GM12878 (cell line): ENCODE results near the gene IRX6. TPM values are rescaled to one million over a fixed set of nuclear protein-coding genes. Genes with fewer than 3 reads are reported as not detected.

Experiments
- ATAC-seq: fragments of 200-7000 bp; cut with Tn5 transposase; 3 replicates; pipeline ENCODE4 v1.9.1; 2020; ENCODE audit warnings: mild to moderate bottlenecking, moderate library complexity
- BruUV-seq: library from RNA; stranded (reverse); fragments of 400-500 nt; replicated peaks from 2 replicates; lab custom pipeline; 2021; lab: Mats Ljungman, UMichigan
- CTCF ChIA-PET: fragments of 300-600 bp; sonication (Branson Sonifier 250); formaldehyde crosslinking; extraction: SDS; loops from one replicate; lab custom pipeline; 2021; ENCODE audit warnings: inconsistent platforms; lab: Yijun Ruan, JAX
- POLR2A ChIA-PET: fragments of 350-600 bp; formaldehyde crosslinking; extraction: SDS; loops from one replicate; lab custom pipeline; 2021; ENCODE audit warnings: inconsistent platforms; lab: Charles Lee
- RAD21 ChIA-PET: fragments of 300-600 bp; sonication (Branson Sonifier 250); formaldehyde crosslinking; loops from one replicate; lab custom pipeline; 2023; ENCODE audit warnings: antibody characterized with exemption; ENCODE audit not compliant: unreplicated experiment; lab: Charles Lee
- SMC1A ChIA-PET: fragments of 300-600 bp; sonication (Branson Sonifier 250); formaldehyde crosslinking; loops from one replicate; lab custom pipeline; 2023; ENCODE audit not compliant: unreplicated experiment, uncharacterized antibody; lab: Charles Lee
- DNase-seq: peaks from one replicate; pipeline ENCODE4 v3.0.0-alpha.2; 2011; ENCODE audit warnings: low read depth, low spot score
- FAIRE-seq: peaks from 3 replicates; lab custom pipeline; 2011; peaks lifted over from hg19 to GRCh38; lab: Jason Lieb, UNC
- H2AFZ ChIP-seq: 2 replicates; pipeline ENCODE4 v1.6.0; 2011; ENCODE audit warnings: low read depth, low read length, control low read depth; ENCODE audit not compliant: control insufficient read depth
- H3K27ac ChIP-seq: 2 replicates; pipeline ENCODE4 v1.5.1; 2011; ENCODE audit warnings: control low read depth; ENCODE audit not compliant: control insufficient read depth, insufficient read depth
- H3K27me3 ChIP-seq, 2 experiments: replicated peaks in 1 of 2; 2 replicates each; pipeline versions ENCODE4 v1.6.0 to v1.6.1; 2011; ENCODE audit warnings: low read length in 1 of 2; ENCODE audit not compliant: control insufficient read depth in 2 of 2, insufficient read depth in 2 of 2
- H3K36me3 ChIP-seq, 2 experiments: 2 replicates each; pipeline ENCODE4 v1.5.1; 2011; ENCODE audit warnings: low read length in 1 of 2; ENCODE audit not compliant: control insufficient read depth in 2 of 2, insufficient read depth in 2 of 2
- H3K4me1 ChIP-seq: 2 replicates; pipeline ENCODE4 v1.6.1; 2011; ENCODE audit warnings: mild to moderate bottlenecking, low read length, moderate library complexity, mixed read lengths; ENCODE audit not compliant: control insufficient read depth, insufficient read depth
- H3K4me2 ChIP-seq: 2 replicates; pipeline ENCODE4 v1.6.0; 2011; ENCODE audit warnings: control low read depth; ENCODE audit not compliant: control insufficient read depth, insufficient read depth
- H3K4me3 ChIP-seq: fragments of 200-600 bp; sonication (generic); 2 replicates; pipeline ENCODE4 v1.5.1; 2016
- H3K79me2 ChIP-seq: 2 replicates; pipeline ENCODE4 v1.6.0; 2011; ENCODE audit warnings: low read length; ENCODE audit not compliant: control insufficient read depth, insufficient read depth
- H3K9ac ChIP-seq: 2 replicates; pipeline ENCODE4 v1.8.0; 2011; ENCODE audit warnings: low read length, control low read depth, mixed read lengths; ENCODE audit not compliant: control insufficient read depth, insufficient read depth
- H3K9me3 ChIP-seq: replicated peaks from 3 replicates; pipeline ENCODE4 v1.5.1; 2011; ENCODE audit warnings: mild to moderate bottlenecking, low read length; ENCODE audit not compliant: control insufficient read depth, insufficient read depth
- H4K20me1 ChIP-seq: 2 replicates; pipeline ENCODE4 v1.6.0; 2011; ENCODE audit not compliant: control insufficient read depth, insufficient read depth
- ASH2L ChIP-seq: fragments of 300-600, 200-600 bp; sonication (generic); IDR thresholded peaks from 2 replicates; pipeline ENCODE4 v1.6.1; 2017; ENCODE audit warnings: low read depth, mild to moderate bottlenecking, borderline replicate concordance
- NFXL1 ChIP-seq: fragments of 450-650 bp; IDR thresholded peaks from 2 replicates; pipeline ENCODE4 v1.6.1; 2017; ENCODE audit warnings: antibody characterized with exemption, mild to moderate bottlenecking, borderline replicate concordance
- NR2C2 ChIP-seq: IDR thresholded peaks from 2 replicates; pipeline ENCODE4 v1.6.1; 2011; ENCODE audit warnings: borderline replicate concordance, low read depth; ENCODE audit not compliant: control insufficient read depth, insufficient read length
- REST ChIP-seq: IDR thresholded peaks from 2 replicates; pipeline ENCODE4 v1.6.1; 2012; ENCODE audit warnings: mild to moderate bottlenecking, low read depth, low read length
- RFX5 ChIP-seq: IDR thresholded peaks from 2 replicates; pipeline ENCODE4 v1.6.1; 2011; ENCODE audit warnings: low read depth, low read length, improper control_type of control experiment
- SP1 ChIP-seq: IDR thresholded peaks from one replicate; pipeline ENCODE4 v1.6.1; 2011; ENCODE audit warnings: low read depth, low read length
- SUZ12 ChIP-seq: fragments of 200-600 bp; sonication (generic); IDR thresholded peaks from one replicate; pipeline ENCODE4 v1.6.1; 2018; ENCODE audit warnings: antibody characterized with exemption, mild to moderate bottlenecking; ENCODE audit not compliant: unreplicated experiment
- ZNF24 ChIP-seq: fragments of 450-650 bp; IDR thresholded peaks from 2 replicates; pipeline ENCODE4 v1.6.1; 2017; ENCODE audit warnings: antibody characterized with exemption, mild to moderate bottlenecking
- WGBS: methylation state at CpG from one replicate; pipeline ENCODE4 v1.1.6; 2016; ENCODE audit warnings: low lambda C conversion rate; ENCODE audit not compliant: insufficient replicate concordance, insufficient coverage; ENCODE audit errors: missing lambda C conversion rate; 5-methylcytosine and 5-hydroxymethylcytosine counted together
- in situ Hi-C: fragments of 300-500 bp; cut with MboI; formaldehyde crosslinking; loops from 9 replicates; pipeline ENCODE4 v1.14.3; 2018; ENCODE audit warnings: mixed read lengths
- intact Hi-C: fragments of 100-400 bp; cut with micrococcal nuclease; formaldehyde crosslinking; loops from one replicate; pipeline ENCODE4 v1.14.2; 2022; ENCODE audit not compliant: unreplicated experiment
- polyA plus RNA-seq, 11 experiments: library from polyadenylated mRNA; depleted of rRNA in 4 of 11; unstranded in 6 of 11; stranded (reverse) in 5 of 11; fragments of >200 nt; fragmentation: Nextera tagmentation in 4 of 11; fragmentation: Illumina TruSeq in 1 of 11; extraction: Ambion mirVana in 4 of 11; extraction: Trizol in 1 of 11; gene quantifications; 1 replicate in 1 of 11; 2 replicates in 10 of 11; pipeline versions ENCODE4 v1.2.1 to v1.2.3, GENCODE V29; 2011 to 2016; ENCODE audit warnings: inconsistent platforms in 2 of 11, missing spikeins in 2 of 11, low read depth in 1 of 11
- total RNA-seq, 4 experiments: library from RNA; depleted of rRNA in 3 of 4; stranded (reverse); fragments of >200 nt in 3 of 4; fragmentation: Illumina TruSeq in 1 of 4; extraction: Trizol in 1 of 4; gene quantifications; 2 replicates each; pipeline versions ENCODE4 v1.2.1 to v1.2.3, GENCODE V29; 2013 to 2021

Gene IRX6
- total and polyA plus RNA-seq, 10 of the 15 experiments (the other 5 are each of a cell fraction or from before 2014, with no cell fraction given): not detected

- intact Hi-C loops: no loop called here
- in situ Hi-C loops: no loop called here
- Histone ChIP-seq H3K4me1 (no peaks in the 10 kb centered on the region), H3K27ac (no peak overlapping the region), H2AFZ (no peak overlapping the region), H3K9ac (no peak overlapping the region), H3K27me3 (no peaks in the 10 kb centered on the region; a peak in 1 of 4 replicates), H3K9me3 (no peaks in the 10 kb centered on the region), H3K4me2 (no peak overlapping the region), H3K4me3 (no peak overlapping the region), H3K79me2 (no peaks in the 10 kb centered on the region), H4K20me1 (no peaks in the 10 kb centered on the region), H3K36me3 (no peaks in the 10 kb centered on the region)
- CTCF ChIA-PET: no interaction called here
- FAIRE-seq: no peak
- DNase-seq: no peak
- SMC1A ChIA-PET: interaction anchor here (1.2 kb wide), 1 partner anchor 17 kb away, joined by 3 read pairs; no protein-coding TSS in a partner anchor
- no peak for TF ChIP-seq SUZ12
- TF ChIP-seq NR2C2: no peak
- no peak for TF ChIP-seq RFX5
- 0% methylated on average over 1 of the region's 1 CpG for WGBS
- no TSS peak for BruUV-seq
- no peak for ATAC-seq
- POLR2A ChIA-PET: no interaction called here
- RAD21 ChIA-PET: no interaction called here
These were observed 26.0 kb upstream of the IRX6 start for GRCh38 chr16:55297910-55298479.

- ATAC-seq (no peak), DNase-seq (no peak), FAIRE-seq (no peak)
- WGBS: 20% methylated on average over 11 of the region's 11 CpGs
- TF ChIP-seq ASH2L (no peak), SP1 (no peak), ZNF24 (no peak), NFXL1 (no peak), REST (no peak)
- H3K9ac ChIP-seq: no peak overlapping the region
- no peaks in the 10 kb centered on the region for H3K36me3 ChIP-seq
- ChIA-PET CTCF (no interaction called here), SMC1A (no interaction called here), POLR2A (interaction anchor here (0.5 kb wide), 1 partner anchor 794 kb away, joined by 5 read pairs; no protein-coding TSS in a partner anchor), RAD21 (no interaction called here)
- H3K4me3 ChIP-seq: no peak overlapping the region
- H3K9me3 ChIP-seq: no peaks in the 10 kb centered on the region
- H3K27ac ChIP-seq: no peak overlapping the region
- H3K79me2 ChIP-seq: no peaks in the 10 kb centered on the region
- intact Hi-C loops: no loop called here
- H4K20me1 ChIP-seq: no peaks in the 10 kb centered on the region
- no peaks in the 10 kb centered on the region for H3K27me3 ChIP-seq
- no TSS peak for BruUV-seq
- no peak overlapping the region for H3K4me2 ChIP-seq
- H3K4me1 ChIP-seq: no peaks in the 10 kb centered on the region
- H2AFZ ChIP-seq: no peak overlapping the region
- in situ Hi-C loops: no loop called here
These were observed 22.5 kb upstream of the IRX6 start for GRCh38 chr16:55301385-55302008.
